Measurements from ENCODE around the gene SAFB2. TPM values are rescaled to one million over a fixed set of nuclear protein-coding genes. Genes with fewer than 3 reads are reported as not detected.

The SAFB2 gene
- total RNA-seq, 4 donors from 2014 or later, result 64.0 to 283 (median 124) TPM

- peaks cover 0 to 83% (median 40%) of the 10 kb centered on the region in 4 donors for H3K36me3 ChIP-seq
- no peak overlapping the region for H3K27ac ChIP-seq
- no peak for DNase-seq
- H3K4me3 ChIP-seq, result no peak overlapping the region
- no peaks in the 10 kb centered on the region for H3K27me3 ChIP-seq
- H3K4me1 ChIP-seq, result no peaks in the 10 kb centered on the region
- intact Hi-C loops (cut with DNase I; ENCODE audit: low total_unique reads) (no loop called here), in situ Hi-C loops (cut with MboI; ENCODE audit: low pct_ligation_motif_present in 1 of 4, low pct_unique_long_range_greater_than_20kb in 1 of 4, low sequenced_read_pairs in 3 of 4) (no loop called here)
- TF ChIP-seq POLR2AphosphoS5 (IDR thresholded peaks at IDR 0.05) (no peak), EP300 (IDR thresholded peaks at IDR 0.05; ENCODE audit: low read depth) (no peak), POLR2A (IDR thresholded peaks at IDR 0.05) (no peak), CTCF (IDR thresholded peaks at IDR 0.05) (no peak)
- WGBS, 2 donors (ENCODE audit: low coverage in 1 of 2), result 94% methylated on average over 3 of the region's 3 CpGs; no CpG with 5 or more reads in 1 of the 2 donors
- no peaks in the 10 kb centered on the region for H3K9me3 ChIP-seq
Observed at GRCh38 chr19:5605362-5605761, 17.2 kb downstream of the SAFB2 start.

GRCh38 chr19:5603626-5604025 lies 18.9 kb downstream of the SAFB2 start:
- no peaks in the 10 kb centered on the region for H3K27me3 ChIP-seq
- H3K4me1 ChIP-seq, result no peaks in the 10 kb centered on the region
- WGBS, 2 donors (ENCODE audit: low coverage in 1 of 2), result 88% methylated on average over 5 of the region's 5 CpGs; no CpG with 5 or more reads in 1 of the 2 donors
- no peak overlapping the region for H3K27ac ChIP-seq
- no peak for TF ChIP-seq POLR2A (IDR thresholded peaks at IDR 0.05)
- no peak for TF ChIP-seq CTCF (IDR thresholded peaks at IDR 0.05)
- no peak for TF ChIP-seq POLR2AphosphoS5 (IDR thresholded peaks at IDR 0.05)
- no peak for TF ChIP-seq EP300 (IDR thresholded peaks at IDR 0.05; ENCODE audit: low read depth)
- intact Hi-C loops (cut with DNase I; ENCODE audit: low total_unique reads) (no loop called here), in situ Hi-C loops (cut with MboI; ENCODE audit: low pct_ligation_motif_present in 1 of 4, low pct_unique_long_range_greater_than_20kb in 1 of 4, low sequenced_read_pairs in 3 of 4) (no loop called here)
- peaks cover 0 to 83% (median 42%) of the 10 kb centered on the region in 4 donors for H3K36me3 ChIP-seq
- H3K9me3 ChIP-seq, result no peaks in the 10 kb centered on the region
- no peak overlapping the region for H3K4me3 ChIP-seq
- no peak for DNase-seq

GRCh38 chr19:5600797-5601196 lies 21.8 kb downstream of the SAFB2 start:
- Histone ChIP-seq H3K27me3 (no peaks in the 10 kb centered on the region), H3K27ac (no peak overlapping the region), H3K36me3 (peaks cover 0 to 85% (median 46%) of the 10 kb centered on the region in 4 donors), H3K9me3 (no peaks in the 10 kb centered on the region), H3K4me1 (no peaks in the 10 kb centered on the region), H3K4me3 (no peak overlapping the region)
- DNase-seq, result no peak
- in situ Hi-C loops (cut with MboI; ENCODE audit: low pct_ligation_motif_present in 1 of 4, low pct_unique_long_range_greater_than_20kb in 1 of 4, low sequenced_read_pairs in 3 of 4), result no loop called here
- TF ChIP-seq EP300 (IDR thresholded peaks at IDR 0.05; ENCODE audit: low read depth) (no peak), POLR2AphosphoS5 (IDR thresholded peaks at IDR 0.05) (no peak), CTCF (IDR thresholded peaks at IDR 0.05) (no peak), POLR2A (IDR thresholded peaks at IDR 0.05) (no peak)
- intact Hi-C loops (cut with DNase I; ENCODE audit: low total_unique reads), result no loop called here
- 85 to 88% methylated on average over 5 to 8 of the region's 8 CpGs for WGBS, 2 donors (ENCODE audit: low coverage in 1 of 2)

- peaks cover 0 to 96% (median 55%) of the 10 kb centered on the region in 4 donors for H3K36me3 ChIP-seq
- WGBS, 2 donors (ENCODE audit: low coverage in 1 of 2), result 93 to 100% methylated on average over 2 to 9 of the region's 9 CpGs
- DNase-seq, result no peak
- no peaks in the 10 kb centered on the region for H3K9me3 ChIP-seq
- no peak overlapping the region for H3K4me3 ChIP-seq
- no peak overlapping the region for H3K27ac ChIP-seq
- TF ChIP-seq CTCF (IDR thresholded peaks at IDR 0.05) (no peak), POLR2AphosphoS5 (IDR thresholded peaks at IDR 0.05) (no peak), EP300 (IDR thresholded peaks at IDR 0.05; ENCODE audit: low read depth) (no peak), POLR2A (IDR thresholded peaks at IDR 0.05) (no peak)
- in situ Hi-C loops (cut with MboI; ENCODE audit: low pct_ligation_motif_present in 1 of 4, low pct_unique_long_range_greater_than_20kb in 1 of 4, low sequenced_read_pairs in 3 of 4) (loop anchor here in 1 of 4 donors (25.0 kb wide), 1 partner anchor 533 kb away; no protein-coding TSS in a partner anchor), intact Hi-C loops (cut with DNase I; ENCODE audit: low total_unique reads) (no loop called here)
- H3K27me3 ChIP-seq, result no peaks in the 10 kb centered on the region
- H3K4me1 ChIP-seq, result no peaks in the 10 kb centered on the region
Observed at GRCh38 chr19:5595745-5596144, 26.8 kb downstream of the SAFB2 start.
